IPS-15b (cell line): ENCODE results near the gene GKN2.
"Not testable (repeated sequence)": the region's sequence is repeated elsewhere in the genome, so short reads cannot be mapped to it uniquely, and the experiment has no call there.

Experiments used
- H3K27me3 ChIP-seq: one replicate; pipeline ENCODE4 v1.6.1; 2013; ENCODE audit warnings: low read length; ENCODE audit not compliant: control insufficient read depth, insufficient read depth
- H3K36me3 ChIP-seq: one replicate; pipeline ENCODE4 v1.6.1; 2013; ENCODE audit warnings: low read length; ENCODE audit not compliant: control insufficient read depth, insufficient read depth
- H3K4me1 ChIP-seq: one replicate; pipeline ENCODE4 v1.6.1; 2013; ENCODE audit warnings: mild to moderate bottlenecking, low read length; ENCODE audit not compliant: control insufficient read depth, insufficient read depth
- H3K4me3 ChIP-seq: one replicate; pipeline ENCODE4 v1.5.1; 2013; ENCODE audit warnings: low read depth, low read length
- H3K9ac ChIP-seq: one replicate; pipeline ENCODE4 v1.6.1; 2013; ENCODE audit warnings: low read depth, mild to moderate bottlenecking, low read length
- H3K9me3 ChIP-seq: one replicate; pipeline ENCODE4 v1.6.1; 2013; ENCODE audit warnings: mild to moderate bottlenecking, low read length; ENCODE audit not compliant: control insufficient read depth, insufficient read depth

The GKN2 gene

DNA sequence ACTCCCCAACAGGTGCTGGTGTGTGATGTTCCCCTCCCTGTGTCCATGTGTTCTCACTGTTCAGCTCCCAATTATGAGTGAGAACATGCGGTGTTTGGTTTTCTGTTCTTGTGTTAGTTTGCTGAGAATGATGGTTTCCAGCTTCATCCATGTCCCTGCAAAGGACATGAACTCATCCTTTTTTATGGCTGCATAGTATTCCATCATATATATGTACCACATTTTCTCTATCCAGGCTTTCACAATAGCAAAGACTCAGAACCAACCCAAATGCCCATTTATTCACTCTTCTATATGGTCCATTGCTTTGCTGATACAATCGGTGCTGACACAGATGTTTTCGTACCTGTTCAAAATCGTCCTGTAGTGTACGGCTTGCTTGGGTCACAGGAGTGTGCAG is 2.7 kb upstream of the GKN2 start:
- H3K9ac ChIP-seq, H3K9me3 ChIP-seq, H3K4me1 ChIP-seq, H3K4me3 ChIP-seq, H3K36me3 ChIP-seq, H3K27me3 ChIP-seq: not testable (repeated sequence)

DNA sequence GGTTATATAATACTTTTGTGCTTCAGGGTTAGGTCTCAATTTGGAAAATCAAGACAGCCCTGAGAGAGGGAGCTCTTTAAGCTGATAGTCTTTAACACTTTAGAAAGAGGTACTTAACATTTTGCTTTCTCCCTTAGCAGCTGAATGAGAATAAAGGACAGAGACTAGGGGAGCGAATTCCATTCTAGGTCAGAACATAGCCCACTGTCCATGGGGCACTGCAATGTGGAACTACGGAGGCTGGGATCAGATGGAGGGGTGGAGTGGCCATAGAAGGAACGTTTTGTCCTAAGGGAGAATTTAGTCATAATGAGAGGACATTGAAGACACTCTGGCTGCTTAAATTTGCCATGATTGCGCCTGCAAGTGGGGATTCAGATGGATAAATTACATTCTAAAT is 794 bp downstream of the GKN2 start:
- Histone ChIP-seq H3K9me3 (no peaks in the 10 kb centered on the region), H3K36me3 (no peaks in the 10 kb centered on the region), H3K9ac (no peak overlapping the region), H3K4me3 (no peak overlapping the region), H3K4me1 (peaks cover 8% of the 10 kb centered on the region), H3K27me3 (peaks cover 7% of the 10 kb centered on the region)

DNA sequence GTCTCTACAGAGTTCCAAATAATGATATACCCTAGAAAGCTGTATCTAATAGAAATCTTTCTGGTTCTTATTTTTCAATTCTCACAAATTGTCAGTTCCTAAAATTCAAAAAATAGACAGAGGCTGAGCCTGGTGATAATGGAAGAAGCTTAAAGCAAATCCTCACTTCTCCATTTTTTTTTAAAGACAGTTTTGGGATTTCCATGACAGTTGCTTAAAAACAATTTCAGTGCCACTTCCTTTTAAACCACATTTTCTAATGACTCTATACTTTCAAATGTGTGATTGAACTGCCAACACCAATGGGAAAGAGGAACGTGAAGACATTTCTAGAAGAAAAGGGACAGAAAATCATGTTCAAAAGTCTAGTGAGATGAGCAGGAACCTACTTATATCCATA is 4.0 kb downstream of the GKN2 start:
- Histone ChIP-seq H3K4me1 (peaks cover 8% of the 10 kb centered on the region), H3K36me3 (no peaks in the 10 kb centered on the region), H3K9ac (no peak overlapping the region), H3K27me3 (peaks cover 9% of the 10 kb centered on the region), H3K9me3 (no peaks in the 10 kb centered on the region), H3K4me3 (no peak overlapping the region)

DNA sequence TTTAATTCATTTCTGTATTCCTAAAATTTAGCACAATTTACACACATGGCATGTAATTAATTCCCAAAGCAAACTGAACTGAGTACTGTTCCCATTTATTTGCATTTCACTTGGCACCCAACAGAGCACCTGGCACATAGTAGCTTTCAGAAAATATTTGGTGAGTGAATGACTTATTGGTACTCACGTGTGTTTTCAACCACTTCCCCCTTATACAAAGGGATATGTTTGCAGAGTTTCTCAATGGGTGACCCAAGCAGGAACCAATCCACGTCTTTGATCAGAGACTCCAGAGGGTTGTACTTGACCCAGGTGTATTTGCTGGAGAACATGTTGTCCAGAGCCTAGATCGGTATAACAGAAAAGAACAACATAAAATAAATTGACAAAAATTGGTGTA is 6.6 kb downstream of the GKN2 start:
- no peak overlapping the region for H3K9ac ChIP-seq
- H3K4me3 ChIP-seq = no peak overlapping the region
- H3K4me1 ChIP-seq = no peaks in the 10 kb centered on the region
- H3K36me3 ChIP-seq = no peaks in the 10 kb centered on the region
- peaks cover 2% of the 10 kb centered on the region for H3K27me3 ChIP-seq
- no peaks in the 10 kb centered on the region for H3K9me3 ChIP-seq

DNA sequence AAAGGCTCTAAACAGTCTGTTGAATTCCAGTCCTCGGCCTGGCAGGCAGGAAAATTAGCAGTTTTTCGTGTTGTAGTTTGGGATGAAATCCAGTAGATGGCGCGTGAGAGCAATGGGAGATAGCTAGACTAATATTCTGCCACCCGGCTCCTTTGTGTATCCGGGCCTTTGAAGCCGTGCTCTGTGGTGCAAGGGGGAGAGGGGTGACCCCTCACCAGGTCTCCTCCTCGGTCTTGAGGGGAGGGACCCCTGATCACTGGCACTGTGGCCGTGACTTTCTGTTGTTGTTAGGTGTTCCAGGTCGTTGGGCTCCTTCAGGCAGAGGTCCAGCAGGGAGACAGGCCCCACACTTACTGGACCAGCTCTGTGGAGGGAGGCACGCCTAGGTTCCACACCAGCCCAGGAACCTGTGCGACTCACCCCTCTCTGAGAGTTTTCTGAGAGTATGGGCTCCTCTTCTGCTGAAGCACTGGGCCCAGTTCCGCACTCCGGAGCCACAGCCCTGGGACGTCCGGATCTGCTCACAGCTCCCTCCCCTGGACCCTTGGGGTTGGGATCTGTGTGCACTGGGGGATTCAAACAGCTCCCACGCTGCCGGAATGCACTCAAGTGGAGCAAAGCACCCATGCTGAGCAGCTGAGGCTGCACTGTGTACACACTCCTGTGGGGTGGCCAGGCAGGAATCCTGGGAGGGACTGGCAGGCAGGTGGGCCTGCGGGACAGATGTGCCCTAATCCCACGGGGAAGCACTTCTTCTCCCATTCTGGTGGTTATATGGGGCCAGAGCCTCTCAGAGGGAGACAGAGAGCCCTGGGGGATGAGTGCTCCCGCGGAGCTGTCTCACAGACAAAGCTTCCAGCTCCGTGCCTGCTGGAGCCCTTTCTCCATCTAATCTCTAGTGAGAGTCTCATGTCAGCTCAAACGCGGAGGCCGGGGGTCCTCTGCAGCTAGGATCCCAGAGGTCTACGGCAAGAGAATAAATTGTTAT is 8.8 kb downstream of the GKN2 start:
- peaks cover 2% of the 10 kb centered on the region for H3K27me3 ChIP-seq
- peak overlapping the region; percentile 80 for H3K4me3 ChIP-seq
- no peaks in the 10 kb centered on the region for H3K9me3 ChIP-seq
- H3K36me3 ChIP-seq = no peaks in the 10 kb centered on the region
- H3K9ac ChIP-seq = peak overlapping the region; percentile 83
- no peaks in the 10 kb centered on the region for H3K4me1 ChIP-seq

DNA sequence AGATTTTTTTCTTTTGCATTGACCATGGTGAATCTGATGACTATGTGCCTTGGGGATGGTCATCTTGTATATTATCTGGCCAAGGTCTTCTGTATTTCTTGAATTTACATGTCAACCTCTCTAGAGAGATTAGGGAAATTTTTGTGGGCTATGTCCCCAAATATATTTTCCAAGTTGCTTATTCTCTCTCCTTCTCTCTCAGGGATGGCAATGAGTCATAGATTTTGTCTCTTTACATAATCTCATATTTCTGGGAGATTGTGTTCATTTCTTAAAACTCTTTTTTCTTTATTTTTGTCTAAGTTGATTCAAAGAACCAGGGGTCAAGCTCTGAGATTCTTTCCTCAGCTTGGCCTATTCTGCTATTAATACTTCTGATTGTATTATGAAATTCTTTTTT is 9.9 kb downstream of the GKN2 start:
- no peak overlapping the region for H3K9ac ChIP-seq
- H3K4me3 ChIP-seq = no peak overlapping the region
- H3K9me3 ChIP-seq = no peaks in the 10 kb centered on the region
- peaks cover 2% of the 10 kb centered on the region for H3K27me3 ChIP-seq
- no peaks in the 10 kb centered on the region for H3K36me3 ChIP-seq
- no peaks in the 10 kb centered on the region for H3K4me1 ChIP-seq

DNA sequence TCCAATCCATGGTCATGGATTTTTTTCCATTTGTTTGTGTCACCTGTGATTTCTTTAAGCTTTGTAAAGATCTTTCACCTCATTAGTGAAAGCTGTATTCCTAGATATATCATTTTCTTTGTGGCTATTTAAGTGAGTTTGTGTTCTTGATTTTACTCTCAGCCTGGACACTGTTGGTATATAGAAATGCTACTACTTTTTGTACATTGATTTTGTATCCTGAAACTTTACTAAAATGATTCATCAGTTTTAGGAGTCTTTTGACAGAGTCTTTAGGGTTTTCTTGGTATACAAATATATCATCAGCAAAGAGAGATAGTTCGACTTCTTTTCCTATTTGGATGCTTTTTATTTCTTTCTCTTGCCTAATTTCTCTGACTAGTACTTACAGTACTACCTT is 12.3 kb downstream of the GKN2 start:
- H3K9ac ChIP-seq = no peak overlapping the region
- peaks cover 2% of the 10 kb centered on the region for H3K27me3 ChIP-seq
- no peak overlapping the region for H3K4me3 ChIP-seq
- no peaks in the 10 kb centered on the region for H3K4me1 ChIP-seq
- no peaks in the 10 kb centered on the region for H3K9me3 ChIP-seq
- H3K36me3 ChIP-seq = no peaks in the 10 kb centered on the region

DNA sequence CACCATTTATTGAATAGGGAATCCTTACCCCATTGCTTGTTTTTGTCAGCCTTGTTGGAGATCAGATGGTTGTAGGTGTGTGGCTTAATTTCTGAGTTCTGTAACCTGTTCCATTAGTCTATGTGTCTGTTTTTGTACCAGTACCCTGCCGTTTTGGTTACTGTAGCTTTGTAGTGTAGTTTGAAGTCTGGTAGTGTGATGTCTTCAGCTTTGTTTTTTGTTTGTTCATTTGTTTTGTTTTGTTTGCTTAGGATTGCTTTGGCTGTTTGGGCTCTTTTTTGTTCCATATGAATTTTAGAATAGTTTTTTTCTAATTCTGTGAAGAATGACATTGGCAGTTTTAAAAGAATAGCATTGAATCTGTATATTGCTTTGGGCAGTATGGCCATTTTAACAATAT is 12.7 kb downstream of the GKN2 start:
- H3K9me3 ChIP-seq = no peaks in the 10 kb centered on the region
- no peaks in the 10 kb centered on the region for H3K36me3 ChIP-seq
- H3K4me3 ChIP-seq = no peak overlapping the region
- H3K4me1 ChIP-seq = no peaks in the 10 kb centered on the region
- no peak overlapping the region for H3K9ac ChIP-seq
- peaks cover 2% of the 10 kb centered on the region for H3K27me3 ChIP-seq

DNA sequence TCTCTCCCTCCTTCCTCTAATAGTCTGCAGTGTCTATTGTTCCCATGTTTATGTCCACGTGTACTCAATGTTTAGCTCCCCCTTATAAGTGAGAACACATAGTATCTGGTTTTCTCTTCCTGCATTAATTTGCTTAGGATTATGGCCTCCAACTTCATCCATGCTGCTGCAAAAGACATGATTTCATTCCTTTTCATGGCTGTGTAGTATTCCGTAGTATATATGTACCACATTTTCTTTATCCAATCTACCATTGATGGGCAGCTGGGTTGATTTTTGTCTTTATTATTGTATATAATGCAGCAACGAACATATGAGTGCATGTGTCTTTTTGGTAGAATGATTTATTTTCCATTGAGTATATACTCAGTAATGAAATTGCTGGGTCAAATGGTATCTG is 13.8 kb downstream of the GKN2 start:
- no peak overlapping the region for H3K4me3 ChIP-seq
- no peaks in the 10 kb centered on the region for H3K4me1 ChIP-seq
- H3K27me3 ChIP-seq = no peaks in the 10 kb centered on the region
- no peaks in the 10 kb centered on the region for H3K36me3 ChIP-seq
- H3K9me3 ChIP-seq = no peaks in the 10 kb centered on the region
- no peak overlapping the region for H3K9ac ChIP-seq

DNA sequence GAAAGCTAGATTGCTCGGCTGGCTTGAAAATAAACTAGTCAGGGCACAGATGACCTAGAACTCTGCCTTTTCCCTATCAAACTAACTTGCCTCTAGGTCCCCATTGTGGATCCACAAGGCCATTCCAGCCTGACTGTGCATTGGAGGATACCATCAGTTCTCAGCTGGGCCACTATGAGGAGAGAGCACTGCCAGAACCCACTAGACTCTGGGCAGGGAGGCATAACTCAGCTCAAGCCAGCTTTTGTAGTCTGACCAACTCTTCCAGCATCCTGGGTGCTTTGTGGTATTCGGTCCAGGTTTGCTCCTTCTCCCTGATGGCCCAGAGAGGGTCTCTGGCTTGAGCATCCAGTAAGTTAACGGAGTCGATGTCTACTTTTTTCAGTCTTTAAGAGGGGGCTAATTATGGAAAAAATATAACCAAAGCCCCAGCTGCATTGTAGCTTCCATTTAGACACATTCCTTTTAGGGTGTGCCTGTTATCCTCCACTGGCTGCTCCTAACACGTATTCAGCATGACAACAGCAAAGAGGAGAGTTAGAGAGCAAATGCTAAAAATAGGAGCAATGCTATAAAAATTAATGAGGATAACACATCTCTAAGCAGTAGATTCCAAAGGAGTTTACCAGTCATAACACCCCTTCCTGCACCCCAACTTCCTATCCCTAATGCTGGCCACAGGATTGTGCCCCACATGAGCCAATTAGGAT is 15.2 kb downstream of the GKN2 start:
- Histone ChIP-seq H3K4me1 (no peaks in the 10 kb centered on the region), H3K36me3 (no peaks in the 10 kb centered on the region), H3K4me3 (no peak overlapping the region), H3K9ac (no peak overlapping the region), H3K9me3 (no peaks in the 10 kb centered on the region), H3K27me3 (peaks cover 3% of the 10 kb centered on the region)

DNA sequence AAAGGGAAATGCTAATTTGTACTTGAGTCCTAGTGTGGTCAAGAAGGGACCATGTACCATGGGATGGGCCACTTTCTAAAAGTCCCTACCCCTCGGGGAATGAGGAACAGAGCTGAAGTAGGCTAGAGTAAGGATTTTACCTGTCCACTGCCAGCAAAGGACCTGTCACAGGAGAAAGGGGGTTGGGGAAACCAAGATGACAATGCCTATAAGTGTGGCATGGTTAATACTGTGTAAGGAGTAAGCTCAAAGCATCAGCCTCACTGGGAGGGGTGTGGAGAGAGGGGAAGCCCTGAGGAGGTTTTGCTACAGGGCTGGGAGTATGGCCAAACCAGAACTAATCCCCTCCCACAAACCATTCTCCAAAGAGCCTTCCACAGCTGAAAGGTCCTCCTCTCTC is 15.8 kb downstream of the GKN2 start:
- Histone ChIP-seq H3K9me3 (no peaks in the 10 kb centered on the region), H3K36me3 (no peaks in the 10 kb centered on the region), H3K27me3 (peaks cover 3% of the 10 kb centered on the region), H3K4me1 (no peaks in the 10 kb centered on the region), H3K4me3 (no peak overlapping the region), H3K9ac (no peak overlapping the region)

DNA sequence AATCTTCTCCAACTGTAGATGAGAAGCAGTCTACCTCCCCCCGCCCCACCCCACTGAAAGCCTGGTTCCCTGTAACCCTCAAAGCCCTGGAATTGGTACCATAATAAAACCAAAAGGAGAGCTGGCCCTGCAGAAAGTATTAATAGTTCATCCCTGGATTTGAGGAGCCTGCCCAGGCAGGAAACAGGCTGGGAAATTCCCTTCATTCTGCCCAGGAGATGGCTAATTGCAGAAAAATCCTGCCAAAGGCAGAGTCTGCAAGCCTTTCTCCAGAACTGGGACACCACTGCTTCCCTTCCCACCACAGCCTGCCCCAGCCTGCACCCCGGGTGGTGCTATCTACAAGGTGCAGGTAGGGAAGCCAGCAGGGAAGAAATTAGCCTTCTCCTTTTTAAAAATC is 16.3 kb downstream of the GKN2 start:
- Histone ChIP-seq H3K9me3 (no peaks in the 10 kb centered on the region), H3K36me3 (no peaks in the 10 kb centered on the region), H3K9ac (no peak overlapping the region), H3K4me3 (no peak overlapping the region), H3K27me3 (peaks cover 3% of the 10 kb centered on the region), H3K4me1 (no peaks in the 10 kb centered on the region)
